ENCODE results near the gene CHD6.

GRCh38 chr20:41379551-41379950 is 238.6 kb downstream of the CHD6 start:
- TF ChIP-seq POLR2A (IDR thresholded peaks at IDR 0.05; ENCODE audit: low read length) (no peak), GATA1 (IDR thresholded peaks at IDR 0.05; ENCODE audit: low read depth, low read length) (no peak)

Data from erythroblast (primary cell).